Kidney (tissue), 14 donors: ENCODE results near the gene GADD45G. TPM values are rescaled to one million over a fixed set of nuclear protein-coding genes. Genes with fewer than 3 reads are reported as not detected.

ENCODE experiments used
- DNase-seq, 5 donors: peaks; one replicate each; pipeline ENCODE4 v3.0.0-alpha.2; 2013 to 2020
- FAIRE-seq: peaks from 2 replicates; lab custom pipeline; 2012; peaks lifted over from hg19 to GRCh38; lab: Jason Lieb, UNC
- H3K27ac ChIP-seq, 2 donors: one replicate each; pipeline ENCODE4 v1.7.0; 2013; ENCODE audit warnings: low read depth in 2 of 2, low read length in 2 of 2, inconsistent platforms in 1 of 2
- H3K27me3 ChIP-seq: one replicate; pipeline ENCODE4 v1.7.1; 2013; ENCODE audit warnings: low read length, inconsistent platforms; ENCODE audit not compliant: control insufficient read depth, insufficient read depth
- H3K36me3 ChIP-seq, 3 donors: one replicate each; pipeline versions ENCODE4 v1.7.0 to v1.7.1; 2013; ENCODE audit warnings: low read length in 3 of 3, control low read depth in 1 of 3, inconsistent platforms in 1 of 3; ENCODE audit not compliant: insufficient read depth in 3 of 3, control insufficient read depth in 2 of 3
- H3K4me1 ChIP-seq, 3 donors: one replicate each; pipeline versions ENCODE4 v1.7.0 to v1.7.1; 2013; ENCODE audit warnings: low read length in 3 of 3, inconsistent platforms in 1 of 3, low read depth in 1 of 3; ENCODE audit not compliant: control insufficient read depth in 2 of 3, insufficient read depth in 2 of 3
- H3K4me3 ChIP-seq, 3 donors: one replicate each; pipeline versions ENCODE4 v1.7.0 to v1.8.1; 2013; ENCODE audit warnings: low read length in 3 of 3, control low read depth in 1 of 3, inconsistent platforms in 1 of 3
- H3K9ac ChIP-seq, 3 donors: one replicate each; pipeline versions ENCODE4 v1.7.0 to v1.7.1; 2013; ENCODE audit warnings: low read length in 3 of 3, control low read depth in 1 of 3, inconsistent platforms in 1 of 3
- H3K9me3 ChIP-seq, 3 donors: one replicate each; pipeline versions ENCODE4 v1.7.0 to v1.7.1; 2013; ENCODE audit warnings: low read length in 3 of 3, control low read depth in 1 of 3, inconsistent platforms in 1 of 3; ENCODE audit not compliant: control insufficient read depth in 2 of 3, insufficient read depth in 1 of 3
- CTCF ChIP-seq: IDR thresholded peaks from 3 replicates; pipeline ENCODE4 v1.5.1; 2012; ENCODE audit warnings: mild to moderate bottlenecking, moderate library complexity, borderline replicate concordance; ENCODE audit not compliant: insufficient read depth; ENCODE audit errors: extremely low read depth
- intact Hi-C: fragments of 100-400 bp; cut with DNase I; formaldehyde crosslinking; loops from one replicate; pipeline ENCODE4 v1.11.1; 2022
- polyA plus RNA-seq: library from polyadenylated mRNA; stranded (reverse); fragments of 350-450 nt; fragmentation: Illumina TruSeq; extraction: RNeasy Lipid Tissue Mini Kit (QIAGEN cat#74804); gene quantifications from one replicate; pipeline ENCODE4 v1.2.3, GENCODE V29; 2014; ENCODE audit warnings: low read depth, low replicate concordance; ENCODE audit not compliant: insufficient read depth
- total RNA-seq: library from RNA; stranded (reverse); fragmentation: NEBNext Ultra II Directional; extraction: Animal tissue kit (Norgen Biotek cat#: 25700); gene quantifications from one replicate; pipeline ENCODE4 v1.2.1, GENCODE V29; 2021
- donor health status: control.
- donor health status: control.
- donor health status: control.
- donor health status: control.
- donor health status: control.
- donor health status: DM: yes; HTN: yes; CAD: no.
- donor health status: Normal renal cell carcinoma (clear cell type).

Gene GADD45G
- total and polyA plus RNA-seq, 2 donors from 2014 or later = 7.3 to 48.4 TPM

DNA sequence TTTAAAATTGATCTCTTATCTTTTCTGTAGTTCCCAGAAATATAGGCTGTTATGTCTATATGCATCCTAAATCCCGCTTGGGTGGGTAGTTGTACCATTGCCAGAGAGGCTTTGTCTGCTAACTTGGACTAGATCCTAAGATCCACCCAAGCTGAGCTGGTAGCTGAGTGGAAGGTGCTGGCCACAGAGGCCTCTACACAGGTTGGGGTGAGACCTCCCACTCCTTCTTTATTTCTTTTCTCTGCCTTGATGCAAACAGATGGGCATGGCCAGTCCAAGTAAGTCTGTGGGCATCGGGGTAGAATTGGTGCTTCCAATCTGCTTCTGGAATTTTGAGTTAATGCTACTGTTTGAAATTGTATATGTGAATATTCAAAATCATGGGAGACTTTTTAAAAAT is 14.4 kb upstream of the GADD45G start:
- Histone ChIP-seq H3K27ac (no peak overlapping the region), H3K9me3 (no peaks in the 10 kb centered on the region), H3K9ac (no peak overlapping the region), H3K36me3 (no peaks in the 10 kb centered on the region), H3K27me3 (no peaks in the 10 kb centered on the region), H3K4me3 (no peak overlapping the region), H3K4me1 (peaks cover 0 to 3% (median 0%) of the 10 kb centered on the region in 3 donors)
- no peak for TF ChIP-seq CTCF
- DNase-seq (no peak), FAIRE-seq (no peak)
- intact Hi-C loops = no loop called here

- DNase-seq = no peak
- Histone ChIP-seq H3K4me1 (peaks cover 0 to 3% (median 0%) of the 10 kb centered on the region in 3 donors), H3K27me3 (no peaks in the 10 kb centered on the region), H3K36me3 (no peaks in the 10 kb centered on the region), H3K9me3 (no peaks in the 10 kb centered on the region), H3K27ac (no peak overlapping the region), H3K4me3 (no peak overlapping the region), H3K9ac (no peak overlapping the region)
- intact Hi-C loops = no loop called here
- no peak for FAIRE-seq
- TF ChIP-seq CTCF = no peak
Measured at GRCh38 chr9:89591274-89592212, 13.3 kb upstream of the GADD45G start.

- FAIRE-seq (no peak), DNase-seq (no peak)
- Histone ChIP-seq H3K9ac (no peak overlapping the region), H3K4me3 (no peak overlapping the region), H3K36me3 (no peaks in the 10 kb centered on the region), H3K27ac (no peak overlapping the region), H3K27me3 (no peaks in the 10 kb centered on the region), H3K9me3 (no peaks in the 10 kb centered on the region), H3K4me1 (peaks cover 0 to 3% (median 0%) of the 10 kb centered on the region in 3 donors)
- TF ChIP-seq CTCF = no peak
- intact Hi-C loops = no loop called here
Measured at GRCh38 chr9:89592213-89592815, 12.5 kb upstream of the GADD45G start.
